Naive thymus-derived CD4-positive, alpha-beta T cell (primary cell): ENCODE results near the gene UBN1. TPM values are rescaled to one million over a fixed set of nuclear protein-coding genes. Genes with fewer than 3 reads are reported as not detected.

Experiments
- ATAC-seq: fragments of 150-1000 bp; cut with Tn5 transposase; 2 replicates; pipeline ENCODE4 v1.10.0; 2021; ENCODE audit warnings: mild to moderate bottlenecking, moderate library complexity
- CTCF ChIA-PET: fragments of 350-600 bp; sonication (Branson Sonifier 250); formaldehyde crosslinking; loops from one replicate; lab custom pipeline; 2021; ENCODE audit warnings: antibody characterized with exemption; lab: Charles Lee
- POLR2A ChIA-PET: fragments of 350-600 bp; sonication (Branson Sonifier 250); formaldehyde crosslinking; loops from one replicate; lab custom pipeline; 2021; ENCODE audit warnings: antibody characterized with exemption, inconsistent platforms; lab: Charles Lee
- DNase-seq, 9 donors: peaks; one replicate each; pipeline versions ENCODE4 v3.0.0 to v3.0.0-alpha.2; 2020 to 2022; ENCODE audit warnings: mixed read lengths in 1 of 9
- H3K27ac ChIP-seq: one replicate; pipeline ENCODE4 v1.7.0; 2013; ENCODE audit warnings: mild to moderate bottlenecking, low read depth, low read length, moderate library complexity
- H3K27me3 ChIP-seq, 2 donors: one replicate each; pipeline ENCODE4 v1.7.0; 2013; ENCODE audit warnings: low read length in 2 of 2, mild to moderate bottlenecking in 2 of 2, moderate library complexity in 2 of 2; ENCODE audit not compliant: control insufficient read depth in 2 of 2, insufficient read depth in 2 of 2
- H3K36me3 ChIP-seq, 3 experiments: 1 replicate in 2 of 3; 2 replicates in 1 of 3; pipeline ENCODE4 v1.7.0; 2013; ENCODE audit warnings: low read length in 3 of 3, mild to moderate bottlenecking in 3 of 3, moderate library complexity in 1 of 3; ENCODE audit not compliant: insufficient read depth in 3 of 3, control insufficient read depth in 2 of 3
- H3K4me1 ChIP-seq, 2 donors: one replicate each; pipeline ENCODE4 v1.7.0; 2013; ENCODE audit warnings: low read length in 2 of 2, mild to moderate bottlenecking in 2 of 2, moderate library complexity in 1 of 2; ENCODE audit not compliant: control insufficient read depth in 2 of 2, insufficient read depth in 2 of 2
- H3K4me3 ChIP-seq: 2 replicates; pipeline ENCODE4 v1.7.0; 2013; ENCODE audit warnings: mild to moderate bottlenecking, low read length
- H3K9me3 ChIP-seq, 3 experiments: 1 replicate in 2 of 3; 2 replicates in 1 of 3; pipeline ENCODE4 v1.7.0; 2013; ENCODE audit warnings: low read length in 3 of 3; ENCODE audit not compliant: control insufficient read depth in 2 of 3
- H3K27ac Mint-ChIP-seq, 9 donors: one replicate each; pipeline ENCODE4 v1.8.0; 2020 to 2022; ENCODE audit warnings: mixed read lengths in 9 of 9, mild to moderate bottlenecking in 8 of 9, moderate library complexity in 5 of 9, inconsistent platforms in 2 of 9
- H3K27me3 Mint-ChIP-seq, 5 donors: one replicate each; pipeline ENCODE4 v1.8.0; 2021 to 2022; ENCODE audit warnings: mixed read lengths in 5 of 5, mild to moderate bottlenecking in 1 of 5
- H3K36me3 Mint-ChIP-seq, 5 donors: one replicate each; pipeline ENCODE4 v1.8.0; 2020 to 2022; ENCODE audit warnings: mixed read lengths in 5 of 5, mild to moderate bottlenecking in 3 of 5, inconsistent platforms in 1 of 5
- H3K4me1 Mint-ChIP-seq, 7 donors: one replicate each; pipeline ENCODE4 v1.8.0; 2020 to 2022; ENCODE audit warnings: mixed read lengths in 7 of 7, mild to moderate bottlenecking in 3 of 7, inconsistent platforms in 1 of 7
- H3K4me3 Mint-ChIP-seq, 10 donors: one replicate each; pipeline ENCODE4 v1.8.0; 2020 to 2022; ENCODE audit warnings: mild to moderate bottlenecking in 10 of 10, mixed read lengths in 10 of 10, moderate library complexity in 6 of 10, inconsistent platforms in 2 of 10
- H3K9me3 Mint-ChIP-seq, 11 donors: one replicate each; pipeline ENCODE4 v1.8.0; 2020 to 2022; ENCODE audit warnings: mixed read lengths in 11 of 11, mild to moderate bottlenecking in 4 of 11, inconsistent platforms in 1 of 11, moderate library complexity in 1 of 11
- intact Hi-C, 2 donors: fragments of 100-400 bp; cut with micrococcal nuclease; formaldehyde crosslinking; loops; one replicate each; pipeline ENCODE4 v1.15.1; 2023
- polyA plus RNA-seq, 2 donors: library from polyadenylated mRNA; unstranded; fragments of 300-500 nt; fragmentation: Illumina TruSeq; gene quantifications; one replicate each; pipeline ENCODE4 v1.2.3, GENCODE V29; 2021
- total RNA-seq, 6 experiments: library from RNA in 5 of 6; stranded (reverse) in 5 of 6; gene quantifications; 1 replicate in 5 of 6; 2 replicates in 1 of 6; pipeline ENCODE4 v1.2.3 and lab custom pipeline; 2021 to 2026

The UBN1 gene
- total and polyA plus RNA-seq, 7 experiments from 2014 or later, result 11.0 to 58.7 (median 40.0) TPM

GRCh38 chr16:4868026-4868425 lies 20.7 kb downstream of the UBN1 start:
- Histone ChIP-seq H3K4me3 (no peak overlapping the region), H3K27ac (no peak overlapping the region), H3K9me3 (no peaks in the 10 kb centered on the region), H3K27me3 (no peaks in the 10 kb centered on the region), H3K36me3 (peaks cover 7 to 46% (median 25%) of the 10 kb centered on the region in 3 experiments), H3K4me1 (no peaks in the 10 kb centered on the region)
- no peak overlapping the region for H3K27ac Mint-ChIP-seq
- intact Hi-C loops, result no loop called here
- CTCF ChIA-PET, result no interaction called here
- peaks cover 10 to 43% (median 19%) of the 10 kb centered on the region in 5 donors for H3K36me3 Mint-ChIP-seq
- ATAC-seq, result no peak
- POLR2A ChIA-PET, result interaction anchor here (1.4 kb wide), 1 partner anchor 520 kb away, joined by 4 read pairs; no protein-coding TSS in a partner anchor
- peaks cover 6 to 38% (median 23%) of the 10 kb centered on the region in 7 donors for H3K4me1 Mint-ChIP-seq
- H3K4me3 Mint-ChIP-seq, result no peak overlapping the region
- H3K9me3 Mint-ChIP-seq, result no peaks in the 10 kb centered on the region
- no peak for DNase-seq
- H3K27me3 Mint-ChIP-seq, result no peaks in the 10 kb centered on the region

- Mint-ChIP-seq H3K4me1 (peaks cover 6 to 37% (median 20%) of the 10 kb centered on the region in 7 donors), H3K36me3 (peaks cover 10 to 47% (median 20%) of the 10 kb centered on the region in 5 donors), H3K27me3 (no peaks in the 10 kb centered on the region), H3K4me3 (no peak overlapping the region), H3K9me3 (no peaks in the 10 kb centered on the region), H3K27ac (peak overlapping the region in 1 of 9 donors; percentile 76)
- POLR2A ChIA-PET, result no interaction called here
- H3K27ac ChIP-seq, result no peak overlapping the region
- H3K9me3 ChIP-seq, result no peaks in the 10 kb centered on the region
- no peaks in the 10 kb centered on the region for H3K4me1 ChIP-seq
- DNase-seq (no peak), ATAC-seq (no peak)
- H3K36me3 ChIP-seq, result peaks cover 7 to 51% (median 25%) of the 10 kb centered on the region in 3 experiments
- H3K4me3 ChIP-seq, result no peak overlapping the region
- CTCF ChIA-PET, result no interaction called here
- intact Hi-C loops, result no loop called here
- no peaks in the 10 kb centered on the region for H3K27me3 ChIP-seq
Observed at GRCh38 chr16:4868535-4868934, 21.3 kb downstream of the UBN1 start.

GRCh38 chr16:4869147-4869805 lies 22.0 kb downstream of the UBN1 start:
- H3K4me3 ChIP-seq, result no peak overlapping the region
- Mint-ChIP-seq H3K27ac (peak overlapping the region in 1 of 9 donors; percentile 20), H3K27me3 (no peaks in the 10 kb centered on the region), H3K4me3 (no peak overlapping the region), H3K9me3 (no peaks in the 10 kb centered on the region), H3K36me3 (peaks cover 10 to 46% (median 20%) of the 10 kb centered on the region in 5 donors), H3K4me1 (peaks cover 6 to 30% (median 16%) of the 10 kb centered on the region in 7 donors)
- POLR2A ChIA-PET, result no interaction called here
- peaks cover 7 to 58% (median 25%) of the 10 kb centered on the region in 3 experiments for H3K36me3 ChIP-seq
- H3K4me1 ChIP-seq, result no peaks in the 10 kb centered on the region
- intact Hi-C loops, result no loop called here
- DNase-seq, result no peak
- no peak overlapping the region for H3K27ac ChIP-seq
- CTCF ChIA-PET, result interaction anchor here (1.0 kb wide), 1 partner anchor 87 kb away, joined by 3 read pairs; no protein-coding TSS in a partner anchor
- H3K9me3 ChIP-seq, result no peaks in the 10 kb centered on the region
- ATAC-seq, result no peak
- H3K27me3 ChIP-seq, result no peaks in the 10 kb centered on the region

GRCh38 chr16:4870138-4870671 lies 22.9 kb downstream of the UBN1 start:
- ATAC-seq (no peak), DNase-seq (no peak)
- Histone ChIP-seq H3K27ac (no peak overlapping the region), H3K36me3 (peaks cover 11 to 67% (median 25%) of the 10 kb centered on the region in 3 experiments), H3K4me3 (no peak overlapping the region), H3K27me3 (no peaks in the 10 kb centered on the region), H3K9me3 (no peaks in the 10 kb centered on the region), H3K4me1 (no peaks in the 10 kb centered on the region)
- no peaks in the 10 kb centered on the region for H3K9me3 Mint-ChIP-seq
- intact Hi-C loops, result no loop called here
- ChIA-PET POLR2A (no interaction called here), CTCF (no interaction called here)
- H3K4me3 Mint-ChIP-seq, result no peak overlapping the region
- H3K27me3 Mint-ChIP-seq, result no peaks in the 10 kb centered on the region
- peak overlapping the region in 1 of 9 donors; percentile 29 for H3K27ac Mint-ChIP-seq
- peaks cover 16 to 53% (median 26%) of the 10 kb centered on the region in 5 donors for H3K36me3 Mint-ChIP-seq
- H3K4me1 Mint-ChIP-seq, result peaks cover 6 to 28% (median 9%) of the 10 kb centered on the region in 7 donors

- ChIA-PET CTCF (no interaction called here), POLR2A (no interaction called here)
- Mint-ChIP-seq H3K27me3 (no peaks in the 10 kb centered on the region), H3K4me3 (no peak overlapping the region), H3K36me3 (peaks cover 19 to 59% (median 27%) of the 10 kb centered on the region in 5 donors), H3K4me1 (peaks cover 6 to 28% (median 9%) of the 10 kb centered on the region in 7 donors), H3K27ac (peak overlapping the region in 1 of 9 donors; percentile 25), H3K9me3 (no peaks in the 10 kb centered on the region)
- ATAC-seq (no peak), DNase-seq (no peak)
- Histone ChIP-seq H3K9me3 (no peaks in the 10 kb centered on the region), H3K4me3 (no peak overlapping the region), H3K36me3 (peaks cover 11 to 73% (median 25%) of the 10 kb centered on the region in 3 experiments), H3K4me1 (no peaks in the 10 kb centered on the region), H3K27ac (no peak overlapping the region), H3K27me3 (no peaks in the 10 kb centered on the region)
- intact Hi-C loops, result no loop called here
Observed at GRCh38 chr16:4871071-4871470, 23.8 kb downstream of the UBN1 start.

GRCh38 chr16:4873091-4873490 lies 25.8 kb downstream of the UBN1 start:
- ATAC-seq (no peak), DNase-seq (no peak)
- Histone ChIP-seq H3K4me3 (no peak overlapping the region), H3K4me1 (no peaks in the 10 kb centered on the region), H3K27ac (no peak overlapping the region), H3K27me3 (no peaks in the 10 kb centered on the region), H3K36me3 (peaks cover 11 to 84% (median 25%) of the 10 kb centered on the region in 3 experiments), H3K9me3 (no peaks in the 10 kb centered on the region)
- POLR2A ChIA-PET, result no interaction called here
- no peaks in the 10 kb centered on the region for H3K27me3 Mint-ChIP-seq
- H3K9me3 Mint-ChIP-seq, result no peaks in the 10 kb centered on the region
- peaks cover 2 to 12% (median 5%) of the 10 kb centered on the region in 7 donors for H3K4me1 Mint-ChIP-seq
- peaks cover 19 to 66% (median 31%) of the 10 kb centered on the region in 5 donors for H3K36me3 Mint-ChIP-seq
- H3K4me3 Mint-ChIP-seq, result no peak overlapping the region
- CTCF ChIA-PET, result no interaction called here
- intact Hi-C loops, result no loop called here
- H3K27ac Mint-ChIP-seq, result peak overlapping the region in 1 of 9 donors; percentile 52
